Activated T-cell treated with anti-CD3 and anti-CD28 coated beads for 48 hours (primary cell): ENCODE results near the gene IVL.
A peak's percentile ranks its signal among the peaks of the same experiment; 100 is the strongest.

Experiments used
- DNase-seq: peaks from one replicate; pipeline ENCODE4 v3.0.0-alpha.2; 2020; ENCODE audit warnings: low read depth

Gene IVL

GRCh38 chr1:152907686-152908601, at the start of gene IVL:
Gene IVL, plus strand, starts transcription at chr1:152908546. Its CDS starts 1,252 bp downstream, at chr1:152909798.
- DNase-seq, result no peak

GRCh38 chr1:152859696-152860095, 48.6 kb upstream of the IVL start, which contains the start of gene LCE7A:
Gene LCE7A, plus strand, starts transcription at chr1:152859996. Its CDS starts 702 bp downstream, at chr1:152860698.
- no peak for DNase-seq

- DNase-seq, result no peak
Observed at GRCh38 chr1:152860129-152860528, 48.2 kb upstream of the IVL start.

GRCh38 chr1:152861374-152861773, 47.0 kb upstream of the IVL start:
- no peak for DNase-seq

GRCh38 chr1:152864443-152864842, 43.9 kb upstream of the IVL start:
- DNase-seq, result no peak

- no peak for DNase-seq
Observed at GRCh38 chr1:152866321-152866720, 42.0 kb upstream of the IVL start.

GRCh38 chr1:152869808-152870419, 38.4 kb upstream of the IVL start:
- DNase-seq, result peak; percentile 39

- no peak for DNase-seq
Observed at GRCh38 chr1:152870831-152871730, 37.3 kb upstream of the IVL start.

- DNase-seq, result no peak
Observed at GRCh38 chr1:152871731-152872126, 36.6 kb upstream of the IVL start.

GRCh38 chr1:152873495-152873894, 34.9 kb upstream of the IVL start:
- no peak for DNase-seq

- no peak for DNase-seq
Observed at GRCh38 chr1:152876827-152877226, 31.5 kb upstream of the IVL start.

GRCh38 chr1:152878042-152878441, 30.3 kb upstream of the IVL start, which contains the start of gene SMCP:
Gene SMCP, plus strand, starts transcription at chr1:152878322. Its CDS starts 6,101 bp downstream, at chr1:152884423.
- peak; percentile 12 for DNase-seq

GRCh38 chr1:152879559-152880198, 28.7 kb upstream of the IVL start:
- DNase-seq, result no peak

GRCh38 chr1:152880316-152880715, 28.0 kb upstream of the IVL start:
- DNase-seq, result no peak

GRCh38 chr1:152880907-152881306, 27.4 kb upstream of the IVL start:
- no peak for DNase-seq

GRCh38 chr1:152884085-152884484, 24.3 kb upstream of the IVL start:
- DNase-seq, result no peak

GRCh38 chr1:152884506-152884905, 23.8 kb upstream of the IVL start:
- DNase-seq, result no peak

- no peak for DNase-seq
Observed at GRCh38 chr1:152884966-152885624, 23.3 kb upstream of the IVL start.

GRCh38 chr1:152886085-152886484, 22.3 kb upstream of the IVL start:
- DNase-seq, result no peak

GRCh38 chr1:152886758-152887409, 21.5 kb upstream of the IVL start:
- no peak for DNase-seq

- no peak for DNase-seq
Observed at GRCh38 chr1:152888126-152888525, 20.2 kb upstream of the IVL start.
